HG03432 (cell line): Measurements from ENCODE around the gene BMP10.

Source experiments
- ATAC-seq: cut with Tn5 transposase; IDR thresholded peaks from one replicate; pipeline ENCODE4 v1.9.1; 2021; ENCODE audit warnings: mild to moderate bottlenecking, moderate library complexity; ENCODE audit not compliant: unreplicated experiment

Gene BMP10

DNA sequence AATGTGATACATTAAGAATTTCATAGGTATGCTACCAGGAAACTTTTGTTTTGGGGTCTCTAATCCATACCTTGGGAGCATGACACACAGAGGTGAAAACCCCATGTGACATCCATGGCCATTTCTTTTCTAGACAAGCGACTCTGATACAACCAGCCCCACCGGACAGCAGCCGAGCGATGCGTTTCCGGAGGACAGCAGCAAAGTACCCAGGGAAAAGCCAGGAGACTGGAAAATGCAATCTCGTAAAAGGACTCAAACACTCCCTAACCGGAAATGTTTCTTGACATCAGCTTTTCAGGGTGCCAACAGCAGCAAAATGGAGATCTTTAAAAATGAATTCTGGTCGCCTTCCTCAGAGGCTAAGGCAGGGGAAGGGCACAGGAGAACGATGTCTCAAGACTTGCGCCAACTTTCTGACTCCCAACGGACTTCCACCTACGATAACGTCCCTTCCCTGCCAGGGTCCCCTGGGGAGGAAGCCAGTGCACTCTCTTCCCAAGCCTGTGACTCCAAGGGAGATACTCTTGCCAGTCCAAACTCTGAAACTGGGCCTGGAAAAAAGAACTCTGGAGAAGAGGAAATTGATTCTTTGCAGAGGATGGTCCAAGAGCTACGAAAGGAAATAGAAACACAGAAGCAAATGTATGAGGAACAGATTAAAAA, 48.9 kb downstream of the BMP10 start:
- ATAC-seq, result no peak

DNA sequence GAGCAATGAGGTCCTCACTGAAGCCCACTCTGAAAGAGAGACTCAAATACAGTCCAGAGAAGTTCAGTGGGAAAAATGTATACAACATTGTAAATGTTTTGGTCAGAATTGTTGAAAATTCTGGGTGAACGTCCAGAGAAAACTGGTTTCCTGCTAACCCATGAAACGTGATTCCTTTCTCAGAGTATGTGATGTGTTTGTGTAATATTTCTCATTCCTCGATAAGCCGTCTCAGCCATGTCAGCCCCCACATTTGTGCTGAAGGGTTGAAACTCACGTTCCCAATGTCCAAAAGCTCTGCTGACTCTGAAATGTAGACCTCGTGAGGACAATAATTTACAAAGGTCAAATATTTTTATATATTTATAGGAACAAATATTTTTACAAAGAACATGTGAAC, 51.6 kb downstream of the BMP10 start:
- no peak for ATAC-seq

- no peak for ATAC-seq
Observed at GRCh38 chr2:68817306-68817705, 53.9 kb downstream of the BMP10 start.
